ENCODE data around the gene EXOC2.

DNA sequence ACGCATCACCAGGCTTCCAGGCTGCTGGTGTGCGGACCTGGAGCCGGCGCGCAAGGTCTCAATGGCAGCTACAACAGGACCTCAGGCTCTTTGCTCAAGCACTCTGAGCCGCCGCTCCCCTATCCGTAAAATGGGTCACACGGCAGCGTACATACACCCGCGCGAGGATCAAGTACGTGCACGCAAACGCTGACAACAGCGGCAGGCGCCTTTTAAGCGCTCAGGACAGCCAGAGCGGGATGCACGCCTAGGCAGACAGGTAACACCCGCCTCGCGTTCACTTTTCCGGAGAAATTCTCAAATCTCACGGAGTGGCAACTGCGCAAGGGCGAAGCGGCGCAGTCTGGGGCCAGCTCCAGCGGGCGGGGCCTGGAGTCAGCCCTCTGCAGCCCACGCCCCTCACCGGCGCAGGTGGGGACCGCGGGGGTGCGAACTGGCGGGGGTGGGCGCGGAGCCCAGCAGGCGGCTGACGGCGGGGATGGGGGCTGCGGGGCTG, 535 bp downstream of the EXOC2 start:
- TF ChIP-seq SMC3 (IDR thresholded peaks at IDR 0.05; ENCODE audit: borderline replicate concordance, low read length): no peak
- no peak for TF ChIP-seq POLR2A (IDR thresholded peaks at IDR 0.05; ENCODE audit: low read depth, low read length)
- no peak for TF ChIP-seq GABPA (IDR thresholded peaks at IDR 0.05; ENCODE audit: low read depth)
